CD4-positive, alpha-beta T cell treated with Interferon gamma for 1 hour (primary cell): ENCODE measurements around the gene ANO6.
A peak's percentile ranks its signal among the peaks of the same experiment; 100 is the strongest.

Experiments
- DNase-seq: peaks from one replicate; pipeline ENCODE4 v3.0.0-alpha.2; 2020

The ANO6 gene

GRCh38 chr12:45409966-45410365 lies 194.1 kb downstream of the ANO6 start:
- no peak for DNase-seq

- DNase-seq, result no peak
Observed at GRCh38 chr12:45411626-45412025, 195.7 kb downstream of the ANO6 start.

- peak; percentile 27 for DNase-seq
Observed at GRCh38 chr12:45415393-45415817, 199.5 kb downstream of the ANO6 start.

GRCh38 chr12:45416126-45416525 lies 200.2 kb downstream of the ANO6 start:
- no peak for DNase-seq

GRCh38 chr12:45418520-45418919 lies 202.6 kb downstream of the ANO6 start:
- no peak for DNase-seq

- no peak for DNase-seq
Observed at GRCh38 chr12:45419317-45419814, 203.5 kb downstream of the ANO6 start.

- DNase-seq, result no peak
Observed at GRCh38 chr12:45421736-45422135, 205.8 kb downstream of the ANO6 start.

- DNase-seq, result no peak
Observed at GRCh38 chr12:45423931-45424330, 208.0 kb downstream of the ANO6 start.

- no peak for DNase-seq
Observed at GRCh38 chr12:45425426-45425825, 209.5 kb downstream of the ANO6 start.

- DNase-seq, result no peak
Observed at GRCh38 chr12:45426294-45426693, 210.4 kb downstream of the ANO6 start.

- DNase-seq, result no peak
Observed at GRCh38 chr12:45427042-45427441, 211.1 kb downstream of the ANO6 start.

GRCh38 chr12:45429831-45430230 lies 213.9 kb downstream of the ANO6 start:
- no peak for DNase-seq

- DNase-seq, result no peak
Observed at GRCh38 chr12:45431126-45431525, 215.2 kb downstream of the ANO6 start.

- no peak for DNase-seq
Observed at GRCh38 chr12:45432710-45433109, 216.8 kb downstream of the ANO6 start.

GRCh38 chr12:45433441-45433868 lies 217.6 kb downstream of the ANO6 start:
- no peak for DNase-seq

- DNase-seq, result no peak
Observed at GRCh38 chr12:45434094-45434493, 218.2 kb downstream of the ANO6 start.

GRCh38 chr12:45435945-45436710 lies 220.2 kb downstream of the ANO6 start:
- DNase-seq, result peak; percentile 1

- DNase-seq, result no peak
Observed at GRCh38 chr12:45439039-45439438, 223.1 kb downstream of the ANO6 start.

- DNase-seq, result no peak
Observed at GRCh38 chr12:45446013-45446412, 230.1 kb downstream of the ANO6 start.

- DNase-seq, result no peak
Observed at GRCh38 chr12:45458238-45458637, 242.3 kb downstream of the ANO6 start.

- no peak for DNase-seq
Observed at GRCh38 chr12:45458854-45459807, 243.2 kb downstream of the ANO6 start.

GRCh38 chr12:45462506-45462905 lies 246.6 kb downstream of the ANO6 start:
- DNase-seq, result no peak

GRCh38 chr12:45464699-45465098 lies 248.8 kb downstream of the ANO6 start:
- no peak for DNase-seq
